ENCODE measurements around the gene STAMBPL1. TPM values are rescaled to one million over a fixed set of nuclear protein-coding genes. Genes with fewer than 3 reads are reported as not detected.

The STAMBPL1 gene
- polyA plus RNA-seq, 1 of the 3 experiments (the other 2 are of a cell fraction): 25.1 TPM

- Histone ChIP-seq H3K27ac (ENCODE audit: low read depth in 2 of 2, low read length in 1 of 2) (peak overlapping the region; percentile 56 to 77; a peak in 3 of 4 replicates), H3K4me2 (peak overlapping the region; percentile 13; the same call in 1 of the 2 replicates), H3K9me3 (no peaks in the 10 kb centered on the region), H3K79me2 (ENCODE audit: insufficient read depth) (peaks cover 80% of the 10 kb centered on the region), H3K9me2 (no peaks in the 10 kb centered on the region), H3K27me3 (ENCODE audit: insufficient read depth) (no peaks in the 10 kb centered on the region), H3K9ac (0 out of 2 replicates have a peak overlapping the region, but pooled peaks have one; percentile 2), H2AFZ (ENCODE audit: low read depth) (no peak overlapping the region), H3K4me1 (ENCODE audit: control insufficient read depth in 1 of 2, insufficient read depth in 2 of 2, low read depth in 1 of 2, low read length in 1 of 2) (peaks cover 11 to 91% of the 10 kb centered on the region in 2 experiments), H4K20me1 (ENCODE audit: insufficient read depth) (no peaks in the 10 kb centered on the region), H3F3A (replicated peaks; ENCODE audit: insufficient read depth) (peaks cover 41% of the 10 kb centered on the region), H3K36me3 (replicated peaks in 1 of 2; ENCODE audit: control insufficient read depth in 1 of 2, insufficient read depth in 2 of 2, low read length in 1 of 2) (peaks cover 0 to 4% of the 10 kb centered on the region in 2 experiments), H3K4me3 (ENCODE audit: low read depth in 2 of 2, low read length in 1 of 2) (no peak overlapping the region)
- no peak for DNase-seq
- 67% methylated on average over 4 of the region's 4 CpGs for WGBS (ENCODE audit: low lambda C conversion rate)
- TF ChIP-seq FOSL2 (IDR thresholded peaks at IDR 0.05; ENCODE audit: borderline replicate concordance, low read depth): 0 out of 2 replicates have a peak, but pooled peaks have one; percentile 4
- no peak for TF ChIP-seq RXRA (IDR thresholded peaks at IDR 0.05; ENCODE audit: borderline replicate concordance, low read depth)
- peak; percentile 21; the same call in 1 of the 2 replicates for TF ChIP-seq ELF1 (IDR thresholded peaks at IDR 0.05)
- TF ChIP-seq GATA2 (CRISPR knock-in tag; IDR thresholded peaks at IDR 0.05): no peak
- peak in 1 of 2 experiments; percentile 41; a peak in 1 of 4 replicates for TF ChIP-seq EP300 (IDR thresholded peaks at IDR 0.05; ENCODE audit: borderline replicate concordance in 1 of 2, low read depth in 1 of 2, low read length in 1 of 2)
- peak; percentile 28; the same call in 1 of the 2 replicates for TF ChIP-seq TCF12 (IDR thresholded peaks at IDR 0.05)
- 0 out of 2 replicates have a peak, but pooled peaks have one; percentile 16 for TF ChIP-seq POLR2AphosphoS5 (IDR thresholded peaks at IDR 0.05; ENCODE audit: low read depth, low read length)
- peak; percentile 47; the same call in 1 of the 2 replicates for TF ChIP-seq JUND (IDR thresholded peaks at IDR 0.05)
- peak; percentile 17; the same call in 1 of the 2 replicates for TF ChIP-seq PBX3 (IDR thresholded peaks at IDR 0.05)
- CTCF ChIA-PET: no interaction called here
- POLR2A ChIA-PET: no interaction called here
These were observed 10.8 kb downstream of the STAMBPL1 start for GRCh38 chr10:88890681-88891381.

- H3K9ac ChIP-seq: no peak overlapping the region; the same call in 1 of the 2 replicates
- H3K36me3 ChIP-seq (replicated peaks in 1 of 2; ENCODE audit: control insufficient read depth in 1 of 2, insufficient read depth in 2 of 2, low read length in 1 of 2): peaks cover 0 to 4% of the 10 kb centered on the region in 2 experiments
- peak overlapping the region; percentile 56 to 77; a peak in 3 of 4 replicates for H3K27ac ChIP-seq (ENCODE audit: low read depth in 2 of 2, low read length in 1 of 2)
- peaks cover 76% of the 10 kb centered on the region for H3K79me2 ChIP-seq (ENCODE audit: insufficient read depth)
- WGBS (ENCODE audit: low lambda C conversion rate): 88% methylated on average over 2 of the region's 2 CpGs
- no peaks in the 10 kb centered on the region for H3K27me3 ChIP-seq (ENCODE audit: insufficient read depth)
- CTCF ChIA-PET: interaction anchor here (0.8 to 1.8 kb wide), 2 partner anchors 40 to 95 kb away, joined by 3 to 6 read pairs; no protein-coding TSS in a partner anchor
- TF ChIP-seq EP300 (IDR thresholded peaks at IDR 0.05; ENCODE audit: borderline replicate concordance in 1 of 2, low read depth in 1 of 2, low read length in 1 of 2) (peak in 1 of 2 experiments; percentile 52; a peak in 1 of 4 replicates), POLR2AphosphoS5 (IDR thresholded peaks at IDR 0.05; ENCODE audit: low read depth, low read length) (peak; percentile 15; the same call in 1 of the 2 replicates), JUND (IDR thresholded peaks at IDR 0.05) (peak; percentile 31; the same call in 1 of the 2 replicates), USF1 (IDR thresholded peaks at IDR 0.05; ENCODE audit: borderline replicate concordance, low read depth) (no peak), MAX (IDR thresholded peaks at IDR 0.05; ENCODE audit: low read depth) (no peak), GABPA (IDR thresholded peaks at IDR 0.05; ENCODE audit: low read depth) (no peak), NFIC (IDR thresholded peaks at IDR 0.05; ENCODE audit: borderline replicate concordance) (peak; percentile 49; the same call in 1 of the 2 replicates), CHD2 (IDR thresholded peaks at IDR 0.05; ENCODE audit: low read length, partially characterized antibody) (no peak), RAD21 (IDR thresholded peaks at IDR 0.05; ENCODE audit: low read length) (no peak), ELF1 (IDR thresholded peaks at IDR 0.05) (no peak), TEAD4 (IDR thresholded peaks at IDR 0.05; ENCODE audit: borderline replicate concordance, insufficient read depth) (peak; percentile 20; the same call in 1 of the 2 replicates), TCF12 (IDR thresholded peaks at IDR 0.05) (peak; percentile 54; the same call in 1 of the 2 replicates), MEF2A (IDR thresholded peaks at IDR 0.05; ENCODE audit: borderline replicate concordance, low read depth) (no peak), FOSL2 (IDR thresholded peaks at IDR 0.05; ENCODE audit: borderline replicate concordance, low read depth) (peak; percentile 37; the same call in 1 of the 2 replicates), FOXM1 (IDR thresholded peaks at IDR 0.05; ENCODE audit: low read depth) (0 out of 2 replicates have a peak, but pooled peaks have one; percentile 38), PBX3 (IDR thresholded peaks at IDR 0.05) (peak; percentile 51; the same call in 1 of the 2 replicates)
- no peaks in the 10 kb centered on the region for H3K9me3 ChIP-seq
- H4K20me1 ChIP-seq (ENCODE audit: insufficient read depth): no peaks in the 10 kb centered on the region
- POLR2A ChIA-PET: no interaction called here
- H3K4me3 ChIP-seq (ENCODE audit: low read depth in 2 of 2, low read length in 1 of 2): no peak overlapping the region
- peaks cover 11 to 90% of the 10 kb centered on the region in 2 experiments for H3K4me1 ChIP-seq (ENCODE audit: control insufficient read depth in 1 of 2, insufficient read depth in 2 of 2, low read depth in 1 of 2, low read length in 1 of 2)
- peak overlapping the region; percentile 58 for H3K4me2 ChIP-seq
- peaks cover 41% of the 10 kb centered on the region for H3F3A ChIP-seq (replicated peaks; ENCODE audit: insufficient read depth)
- no peak for DNase-seq
- no peaks in the 10 kb centered on the region for H3K9me2 ChIP-seq
- 0 out of 2 replicates have a peak overlapping the region, but pooled peaks have one; percentile 1 for H2AFZ ChIP-seq (ENCODE audit: low read depth)
These were observed 12.3 kb downstream of the STAMBPL1 start for GRCh38 chr10:88892222-88892967.

All from SK-N-SH (cell line).